AG04449 (cell line): ENCODE measurements around the gene SDHA.
"Not testable (repeated sequence)": the region's sequence is repeated elsewhere in the genome, so short reads cannot be mapped to it uniquely, and the experiment has no call there.

Experiments used
- CTCF ChIA-PET: fragments of 350-600 bp; formaldehyde crosslinking; extraction: SDS; loops from one replicate; lab custom pipeline; 2021; ENCODE audit warnings: antibody characterized with exemption; lab: Yijun Ruan, JAX
- POLR2A ChIA-PET: fragments of 400-600, 350-600 bp; formaldehyde crosslinking; extraction: SDS; loops from one replicate; lab custom pipeline; 2020; ENCODE audit warnings: antibody characterized with exemption, inconsistent platforms; lab: Yijun Ruan, JAX
- DNase-seq: peaks from one replicate; pipeline ENCODE4 v3.0.0-alpha.2; 2010; ENCODE audit warnings: low read depth, low spot score
- H3K4me3 ChIP-seq: 2 replicates; pipeline ENCODE4 v1.5.1; 2011; ENCODE audit warnings: low read depth, mild to moderate bottlenecking, control low read depth, low read length
- TF ChIP-seq, protein P1 (sequence below): IDR thresholded peaks from one replicate; pipeline ENCODE4 v1.5.1; 2011; ENCODE audit warnings: mild to moderate bottlenecking, moderate library complexity, low read length, control low read depth, inconsistent platforms; ENCODE audit not compliant: insufficient read depth; ENCODE audit errors: missing control alignments

SDHA gene

DNA sequence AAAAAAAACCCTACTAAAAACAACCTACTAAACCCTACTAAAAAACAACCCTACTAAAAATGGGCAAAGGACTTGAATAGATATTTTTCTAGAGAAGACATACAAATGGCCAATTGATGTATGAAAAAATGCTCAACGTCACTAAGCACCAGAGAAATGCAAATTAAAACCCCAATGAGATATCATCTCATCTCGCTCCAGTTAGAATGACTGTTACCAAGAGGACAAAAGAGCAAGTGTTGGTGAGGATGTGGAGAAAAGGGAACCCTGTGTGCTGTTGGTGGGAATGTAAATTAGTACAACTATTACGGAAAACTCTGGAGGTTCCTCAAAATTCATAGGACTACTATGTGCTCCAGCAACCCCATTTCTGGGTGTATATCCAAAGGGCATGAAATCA is 10.8 kb downstream of the SDHA start:
- H3K4me3 ChIP-seq, result no peak overlapping the region
- no peak for DNase-seq
- TF ChIP-seq, protein P1, sequence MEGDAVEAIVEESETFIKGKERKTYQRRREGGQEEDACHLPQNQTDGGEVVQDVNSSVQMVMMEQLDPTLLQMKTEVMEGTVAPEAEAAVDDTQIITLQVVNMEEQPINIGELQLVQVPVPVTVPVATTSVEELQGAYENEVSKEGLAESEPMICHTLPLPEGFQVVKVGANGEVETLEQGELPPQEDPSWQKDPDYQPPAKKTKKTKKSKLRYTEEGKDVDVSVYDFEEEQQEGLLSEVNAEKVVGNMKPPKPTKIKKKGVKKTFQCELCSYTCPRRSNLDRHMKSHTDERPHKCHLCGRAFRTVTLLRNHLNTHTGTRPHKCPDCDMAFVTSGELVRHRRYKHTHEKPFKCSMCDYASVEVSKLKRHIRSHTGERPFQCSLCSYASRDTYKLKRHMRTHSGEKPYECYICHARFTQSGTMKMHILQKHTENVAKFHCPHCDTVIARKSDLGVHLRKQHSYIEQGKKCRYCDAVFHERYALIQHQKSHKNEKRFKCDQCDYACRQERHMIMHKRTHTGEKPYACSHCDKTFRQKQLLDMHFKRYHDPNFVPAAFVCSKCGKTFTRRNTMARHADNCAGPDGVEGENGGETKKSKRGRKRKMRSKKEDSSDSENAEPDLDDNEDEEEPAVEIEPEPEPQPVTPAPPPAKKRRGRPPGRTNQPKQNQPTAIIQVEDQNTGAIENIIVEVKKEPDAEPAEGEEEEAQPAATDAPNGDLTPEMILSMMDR, result no peak
- ChIA-PET CTCF (interaction anchor here (0.6 kb wide), 1 partner anchor 15 kb away, joined by 4 read pairs; no protein-coding TSS in a partner anchor), POLR2A (no interaction called here)

DNA sequence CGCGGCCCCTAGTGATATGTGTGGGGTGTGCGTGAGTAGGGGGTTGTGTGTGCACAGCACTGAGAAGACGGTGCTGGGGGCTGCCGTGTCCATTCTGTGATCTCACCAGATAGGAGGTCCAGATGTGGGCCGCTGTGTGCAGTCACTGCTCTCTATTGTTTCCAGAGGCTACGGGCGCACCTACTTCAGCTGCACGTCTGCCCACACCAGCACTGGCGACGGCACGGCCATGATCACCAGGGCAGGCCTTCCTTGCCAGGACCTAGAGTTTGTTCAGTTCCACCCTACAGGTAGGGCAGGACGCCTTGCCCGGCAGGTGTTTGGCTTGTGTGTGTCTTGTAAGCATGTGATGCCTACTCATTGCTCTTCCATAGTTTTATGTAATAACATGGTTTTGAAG is 12.6 kb downstream of the SDHA start:
- ChIA-PET POLR2A (no interaction called here), CTCF (no interaction called here)
- no peak overlapping the region for H3K4me3 ChIP-seq
- TF ChIP-seq, protein P1, result no peak
- DNase-seq, result no peak

DNA sequence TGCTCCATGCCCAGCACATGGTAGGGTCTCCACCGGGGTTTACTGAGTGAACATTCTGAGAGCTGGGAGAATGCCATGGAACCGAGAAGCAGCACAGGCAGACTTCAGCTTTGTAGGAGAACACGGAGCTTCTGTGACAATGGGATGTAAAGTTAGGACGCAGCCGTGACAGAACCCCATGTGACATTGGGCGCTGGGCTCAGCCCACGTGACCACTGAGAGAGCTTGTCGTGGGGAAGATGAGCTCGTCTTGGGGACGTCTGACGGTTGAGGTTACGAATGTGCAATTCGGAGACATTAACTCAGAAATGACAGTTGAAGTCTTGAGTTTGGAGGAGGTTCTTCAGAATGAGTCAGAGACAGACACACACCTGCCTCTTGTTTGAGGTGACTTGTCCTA is 13.5 kb downstream of the SDHA start:
- no peak for DNase-seq
- ChIA-PET CTCF (interaction anchor here (0.7 to 1.6 kb wide), 2 partner anchors 13 to 43 kb away, joined by 3 to 4 read pairs; partner anchors contain the start of gene SDHA), POLR2A (no interaction called here)

DNA sequence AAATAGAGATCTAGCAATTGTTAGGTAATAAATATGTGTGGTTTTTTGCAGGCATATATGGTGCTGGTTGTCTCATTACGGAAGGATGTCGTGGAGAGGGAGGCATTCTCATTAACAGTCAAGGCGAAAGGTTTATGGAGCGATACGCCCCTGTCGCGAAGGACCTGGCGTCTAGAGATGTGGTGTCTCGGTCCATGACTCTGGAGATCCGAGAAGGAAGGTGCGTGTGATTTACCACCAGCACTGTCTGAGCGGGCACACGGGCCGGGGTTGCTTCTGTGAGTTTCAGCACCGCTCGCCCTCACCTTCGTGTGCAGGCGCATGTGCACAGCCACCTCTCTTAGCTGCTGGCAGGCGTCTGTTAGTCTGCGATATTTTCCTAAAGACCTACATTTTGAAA is 15.3 kb downstream of the SDHA start:
- POLR2A ChIA-PET, DNase-seq, CTCF ChIA-PET, H3K4me3 ChIP-seq: not testable (repeated sequence)

More for the DNA sequence above, 13.5 kb downstream of the SDHA start:
- no peak overlapping the region for H3K4me3 ChIP-seq
- TF ChIP-seq, protein P1, result no peak

DNA sequence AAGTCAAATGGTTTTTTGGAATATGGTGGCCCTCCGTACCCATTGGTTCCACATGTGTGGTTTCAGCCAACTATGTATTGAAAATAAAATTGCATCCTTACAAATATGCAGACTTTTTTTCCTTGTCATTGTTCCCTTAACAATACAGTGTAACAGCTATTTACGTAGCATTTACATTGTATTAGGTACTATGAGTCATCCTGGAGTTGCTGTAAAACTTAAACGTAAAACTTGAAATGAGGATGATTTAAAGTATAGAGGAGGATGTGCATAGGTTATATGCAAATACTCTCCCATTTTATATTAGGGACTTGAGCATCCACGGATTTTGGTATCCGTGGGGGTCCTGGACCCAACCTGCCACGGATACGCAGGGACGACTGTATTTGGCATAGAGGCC is 16.3 kb downstream of the SDHA start:
- ChIA-PET CTCF (no interaction called here), POLR2A (interaction anchor here (0.6 kb wide), 1 partner anchor 91 kb away, joined by 3 read pairs; no protein-coding TSS in a partner anchor)
- DNase-seq, result no peak
- H3K4me3 ChIP-seq, result no peak overlapping the region
- TF ChIP-seq, protein P1, result no peak

DNA sequence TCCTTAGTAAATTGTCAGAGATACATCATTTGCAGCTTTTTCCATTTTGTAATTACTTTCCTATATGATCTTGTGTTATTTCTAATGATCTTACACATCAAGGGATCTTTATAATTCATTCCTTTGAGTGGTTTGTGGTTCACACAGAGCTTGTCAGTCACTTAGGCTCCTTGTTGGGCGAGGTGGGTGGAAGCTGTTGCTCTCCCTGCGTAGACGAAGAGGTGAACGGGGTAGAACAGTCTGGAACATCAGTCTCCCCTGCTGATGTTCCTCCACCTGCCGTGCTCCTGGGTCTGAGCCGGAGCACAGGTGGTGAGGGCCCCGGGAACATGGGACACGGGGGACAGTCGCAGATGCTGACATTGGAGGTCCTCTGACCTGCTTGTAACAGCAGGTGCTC is 17.4 kb downstream of the SDHA start:
- H3K4me3 ChIP-seq, CTCF ChIA-PET, DNase-seq, POLR2A ChIA-PET: not testable (repeated sequence)

DNA sequence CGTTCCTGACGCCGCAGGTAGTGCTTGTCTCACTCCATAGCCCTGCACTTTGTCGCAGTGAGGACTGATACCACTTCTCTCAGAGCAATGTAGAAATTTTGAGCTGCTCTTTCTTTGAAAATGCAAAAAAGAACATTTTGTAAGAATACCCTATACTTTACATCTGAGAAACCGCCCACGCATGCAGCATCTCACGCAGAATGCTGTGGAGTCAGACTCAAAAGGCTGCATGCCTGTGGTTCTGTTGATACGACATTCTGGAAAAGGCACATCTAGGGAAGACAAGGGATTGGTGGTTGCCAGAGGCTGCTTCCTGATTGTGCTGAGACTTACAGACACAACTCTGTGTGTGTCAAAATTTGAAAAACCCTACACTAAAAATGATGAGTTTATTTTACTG is 19.8 kb downstream of the SDHA start:
- H3K4me3 ChIP-seq, POLR2A ChIA-PET, DNase-seq, CTCF ChIA-PET: not testable (repeated sequence)

DNA sequence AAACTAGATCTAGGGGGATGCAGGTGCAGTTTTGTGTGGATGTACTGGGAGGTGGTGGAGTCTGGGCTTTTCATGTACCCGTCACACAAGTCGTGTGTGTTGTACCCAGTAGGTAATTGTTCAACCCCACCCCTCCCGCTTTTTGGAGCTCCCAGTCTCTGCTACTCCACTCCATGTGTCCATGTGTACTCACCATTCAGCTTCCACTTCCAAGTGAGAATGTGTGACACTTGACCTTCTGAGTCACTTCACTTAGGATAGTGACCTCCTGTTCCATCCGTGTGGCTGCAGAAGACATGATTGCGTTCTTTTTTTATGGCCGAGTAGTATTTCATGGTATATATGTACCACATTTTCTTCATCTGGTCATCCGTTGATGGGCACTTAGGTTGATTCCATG is 22.4 kb downstream of the SDHA start:
- CTCF ChIA-PET, result not testable (repeated sequence)

DNA sequence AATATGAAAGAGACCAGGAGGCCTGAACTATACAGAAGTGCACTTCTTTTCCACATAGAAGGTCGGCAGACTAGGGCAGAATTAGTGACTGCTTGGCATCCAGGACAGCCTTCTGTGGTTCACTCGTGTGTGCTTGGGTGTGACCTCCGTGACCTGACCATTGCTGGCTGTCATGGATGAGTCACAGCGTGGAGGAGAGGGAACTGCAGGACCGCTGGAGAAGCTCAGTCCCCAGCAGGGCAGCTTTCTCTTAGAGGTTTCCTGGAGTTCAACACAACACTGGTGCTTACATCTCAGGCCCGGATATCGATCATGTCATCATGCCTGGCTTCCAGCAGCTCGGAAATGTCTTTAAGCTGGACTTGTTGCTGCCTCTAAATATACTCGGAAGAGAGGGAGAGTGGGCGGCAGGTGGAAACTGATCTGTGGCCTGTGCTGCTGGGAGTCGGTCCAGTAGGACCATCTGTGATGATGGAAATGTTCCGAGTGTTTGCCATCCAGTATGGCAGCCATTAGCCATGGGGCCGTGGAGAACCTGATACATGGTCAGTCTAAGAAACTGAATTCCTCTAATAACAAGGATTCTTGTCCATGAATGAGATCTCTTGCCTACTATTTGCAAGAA is 23.0 kb downstream of the SDHA start:
- DNase-seq, H3K4me3 ChIP-seq, POLR2A ChIA-PET, CTCF ChIA-PET: not testable (repeated sequence)

More for the DNA sequence above, 22.4 kb downstream of the SDHA start:
- H3K4me3 ChIP-seq, DNase-seq, POLR2A ChIA-PET: not testable (repeated sequence)

DNA sequence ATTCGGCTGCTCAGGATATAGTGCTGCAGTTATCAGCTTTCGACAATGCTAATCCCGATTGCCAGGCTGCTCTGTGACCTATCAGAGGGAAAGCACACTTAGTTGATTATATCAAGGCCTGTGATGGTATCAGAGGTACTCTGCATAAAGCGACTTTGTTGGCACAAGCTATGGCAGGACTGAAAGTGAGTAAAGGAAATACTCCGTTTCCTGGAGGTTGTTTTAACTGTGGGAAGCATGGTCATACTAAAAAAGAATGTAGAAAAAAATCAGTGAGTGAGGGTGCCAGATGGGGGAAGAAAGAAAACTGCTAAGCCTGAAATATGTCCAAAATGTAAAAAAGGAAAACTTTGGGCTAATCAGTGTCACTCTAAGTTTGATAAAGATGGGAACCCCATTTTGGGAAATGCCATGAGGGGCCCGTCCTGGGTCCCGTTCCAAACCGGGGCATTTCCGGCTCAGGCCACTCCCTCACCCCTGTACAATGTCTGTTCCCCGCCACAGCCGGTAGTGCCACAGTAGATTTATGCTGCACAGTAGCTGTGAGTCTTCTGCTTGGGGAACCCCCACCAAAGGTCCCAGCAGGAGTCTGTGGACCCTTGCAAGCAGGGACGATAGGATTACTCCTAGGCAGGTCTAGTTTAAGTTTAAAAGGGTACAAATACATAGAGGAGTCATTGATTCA is 25.7 kb downstream of the SDHA start:
- H3K4me3 ChIP-seq, POLR2A ChIA-PET, DNase-seq: not testable (repeated sequence)
- CTCF ChIA-PET, result interaction anchor here (0.8 kb wide), 1 partner anchor 15 kb away, joined by 4 read pairs; no protein-coding TSS in a partner anchor

DNA sequence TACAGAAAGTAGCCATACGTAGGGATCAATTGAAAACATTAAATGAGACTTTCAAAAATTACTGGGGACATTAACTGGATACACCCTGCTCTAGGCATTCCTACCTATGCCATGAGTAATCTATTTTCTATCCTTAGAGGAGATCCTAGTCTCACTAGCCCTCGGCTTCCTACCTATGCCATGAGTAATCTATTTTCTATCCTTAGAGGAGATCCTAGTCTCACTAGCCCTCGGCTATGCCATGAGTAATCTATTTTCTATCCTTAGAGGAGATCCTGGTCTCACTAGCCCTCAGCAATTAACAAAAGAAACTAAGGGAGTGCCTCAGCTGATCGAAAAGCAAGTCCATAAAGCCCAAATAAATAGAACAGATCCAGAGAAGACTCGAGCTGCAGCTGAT is 27.6 kb downstream of the SDHA start:
- DNase-seq, H3K4me3 ChIP-seq, POLR2A ChIA-PET, CTCF ChIA-PET: not testable (repeated sequence)

DNA sequence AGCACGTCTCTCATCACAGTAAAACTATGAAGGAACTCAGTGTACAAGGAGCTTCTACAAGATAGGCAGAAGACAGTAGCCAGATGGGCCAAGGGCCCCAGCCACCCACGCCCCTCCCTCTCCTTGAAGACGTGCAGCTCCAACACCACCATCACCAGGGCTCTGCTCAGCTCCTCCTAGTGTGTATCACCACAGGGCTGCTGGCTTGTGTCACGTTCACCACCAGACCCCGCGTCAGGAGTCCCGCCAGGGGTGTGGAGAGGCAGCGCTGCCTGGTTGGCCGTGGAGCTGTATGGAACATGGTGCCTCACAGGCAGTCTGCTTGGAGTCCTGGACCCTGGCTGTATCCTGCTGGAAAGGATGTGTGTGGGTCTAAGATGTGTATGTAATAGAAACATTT is 32.3 kb downstream of the SDHA start:
- DNase-seq, H3K4me3 ChIP-seq, POLR2A ChIA-PET, CTCF ChIA-PET: not testable (repeated sequence)
